HG03565 (cell line): ENCODE results near the gene PRR23E.

Source experiments
- ATAC-seq: cut with Tn5 transposase; IDR thresholded peaks from one replicate; pipeline ENCODE4 v1.9.1; 2021; ENCODE audit warnings: mild to moderate bottlenecking, moderate library complexity; ENCODE audit not compliant: unreplicated experiment

The PRR23E gene

DNA sequence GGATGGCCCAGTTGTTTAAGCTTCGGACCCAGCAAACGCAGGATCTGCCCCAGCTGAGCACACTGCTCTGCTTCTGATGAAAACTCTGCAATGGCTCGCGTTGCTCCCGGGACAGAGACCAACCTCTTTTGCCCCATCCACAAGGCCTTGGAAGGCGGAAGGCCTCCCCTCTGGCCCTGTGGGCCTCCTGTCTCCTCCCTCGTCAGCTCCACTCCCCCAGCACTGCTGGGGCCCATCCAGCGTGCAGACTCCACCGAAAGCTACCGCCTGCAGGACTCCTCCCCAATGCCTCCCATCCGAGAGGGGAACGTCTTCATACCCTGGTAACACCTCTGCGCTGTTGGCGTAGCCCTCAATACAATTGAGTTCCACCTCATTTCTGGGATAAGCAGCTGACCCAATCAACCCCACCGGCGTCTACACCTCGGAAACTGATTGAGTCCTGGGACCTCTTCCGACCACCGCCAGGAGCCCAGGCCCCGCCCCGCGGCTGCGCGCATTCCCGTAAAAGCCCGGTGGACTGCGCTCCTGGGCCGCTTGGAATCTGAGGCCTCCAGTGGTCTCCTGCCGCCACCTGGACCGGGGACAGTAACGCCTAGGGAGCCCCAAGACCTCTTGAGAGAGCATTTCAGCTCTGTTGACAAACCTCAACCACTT, at the start of gene PRR23E:
PRR23E (plus strand) TSS at position 556 of the 657 bp plus-strand sequence. CDS start 3,555 bp downstream, outside the sequence.
- no peak for ATAC-seq

DNA sequence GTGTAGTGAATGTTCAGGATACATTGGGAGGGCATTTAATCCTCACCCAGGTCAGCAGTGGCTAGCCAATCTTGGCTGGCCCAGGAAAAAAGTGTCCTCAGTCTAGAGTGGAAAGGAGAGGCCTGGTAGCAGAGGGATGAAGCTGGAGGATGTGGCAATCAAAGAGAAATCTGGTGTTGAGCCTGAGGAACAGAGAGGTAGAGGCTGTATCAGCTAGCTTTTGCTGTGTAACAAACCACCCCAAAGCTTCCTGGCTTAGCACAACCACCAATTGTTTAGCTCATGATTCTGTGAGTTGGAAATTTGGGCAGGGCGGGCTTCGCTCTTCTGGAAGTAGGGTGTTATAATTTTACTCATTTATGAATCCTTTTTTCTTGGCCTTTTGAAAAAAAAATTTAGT, 49.8 kb upstream of the PRR23E start:
- ATAC-seq = no peak

- no peak for ATAC-seq
Measured at GRCh38 chr3:127144631-127145030, 48.3 kb upstream of the PRR23E start.

DNA sequence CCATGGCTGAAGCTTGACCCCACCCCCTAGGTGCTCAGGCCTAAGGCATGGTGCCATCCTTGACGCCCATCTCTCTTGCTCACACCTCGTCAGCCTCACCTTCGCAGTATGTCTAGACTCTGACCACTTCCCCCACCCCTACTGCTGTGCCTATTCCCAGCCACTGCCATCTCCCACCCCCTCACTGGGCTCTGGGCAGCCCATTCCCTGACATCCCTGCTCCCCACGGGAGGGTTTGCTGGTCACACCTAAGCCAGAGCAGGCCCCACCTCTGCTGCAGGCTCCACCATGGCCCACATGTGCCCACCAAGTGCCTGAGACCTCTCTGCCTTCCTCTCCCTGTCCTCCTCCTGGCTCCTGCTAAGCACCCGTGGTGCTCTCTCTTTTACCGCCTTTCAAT, 47.7 kb upstream of the PRR23E start:
- ATAC-seq = no peak

- ATAC-seq = no peak
Measured at GRCh38 chr3:127147291-127147885, 45.5 kb upstream of the PRR23E start.

DNA sequence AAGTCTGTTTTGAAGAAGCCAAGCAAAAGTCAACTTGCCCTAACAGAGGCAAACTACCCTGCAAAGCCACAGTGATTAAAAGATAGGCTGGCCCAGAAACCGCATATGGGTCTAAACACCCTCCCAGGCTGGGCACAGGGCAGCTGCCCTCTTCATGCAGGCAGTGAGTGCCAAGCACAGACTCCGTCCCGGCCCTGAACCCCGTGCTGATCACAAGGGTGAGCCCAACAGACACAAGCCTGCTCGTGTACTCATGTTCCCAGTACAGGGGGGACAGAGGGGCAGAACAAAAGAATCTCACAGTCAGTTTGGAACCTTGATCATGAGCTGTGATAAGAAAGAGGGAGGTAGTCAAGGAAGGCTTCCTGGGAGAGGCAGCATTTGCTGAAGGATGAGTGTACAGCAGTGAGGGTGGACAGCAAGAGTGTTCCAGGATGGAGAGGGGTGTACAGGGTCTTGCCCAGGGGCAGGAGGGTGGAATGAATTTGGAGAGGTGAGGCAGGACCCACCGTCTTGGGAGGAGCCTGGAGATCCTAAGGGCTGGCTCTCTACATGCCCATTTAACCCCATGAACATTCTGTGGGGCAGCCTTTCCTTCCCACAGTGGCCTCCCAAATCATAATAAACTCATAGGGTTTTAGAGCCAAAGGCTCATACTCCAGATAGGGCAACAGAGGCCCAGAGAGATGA, 43.2 kb upstream of the PRR23E start:
- no peak for ATAC-seq

DNA sequence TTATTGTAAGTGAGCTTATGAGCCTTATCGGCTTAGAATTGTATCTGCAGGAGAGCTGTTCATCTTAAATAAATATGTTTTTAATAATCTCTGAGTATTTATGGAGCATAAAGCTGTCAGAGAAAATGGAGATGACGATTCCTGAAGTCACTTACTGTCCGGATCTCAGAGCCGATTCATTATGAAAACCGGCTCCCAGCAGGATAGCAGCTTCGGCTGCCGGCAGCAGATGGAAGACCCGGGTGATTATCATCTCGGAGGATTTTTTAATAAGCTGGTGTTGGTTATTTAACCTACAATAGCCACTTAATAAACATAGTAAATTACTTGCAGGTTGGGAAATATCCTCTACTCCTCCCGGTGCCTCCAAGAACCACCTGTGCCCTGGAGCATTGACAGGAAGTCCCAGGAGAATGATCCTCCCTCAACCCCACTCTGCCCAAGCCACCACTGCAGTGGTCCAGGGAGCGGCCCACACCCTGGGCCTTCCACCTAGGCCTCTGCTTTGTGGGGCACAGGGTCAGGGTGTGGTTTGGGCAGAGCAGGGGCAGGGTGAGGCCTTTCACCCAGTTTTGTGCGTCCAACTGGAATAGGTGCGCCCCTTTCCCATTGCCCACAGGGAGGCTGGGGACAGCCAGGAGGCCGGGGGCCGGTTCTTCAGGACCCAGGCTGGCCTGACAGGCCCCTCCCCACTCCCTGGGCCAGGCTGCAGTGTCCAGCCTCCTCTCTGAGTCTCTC, 42.2 kb upstream of the PRR23E start:
- no peak for ATAC-seq

DNA sequence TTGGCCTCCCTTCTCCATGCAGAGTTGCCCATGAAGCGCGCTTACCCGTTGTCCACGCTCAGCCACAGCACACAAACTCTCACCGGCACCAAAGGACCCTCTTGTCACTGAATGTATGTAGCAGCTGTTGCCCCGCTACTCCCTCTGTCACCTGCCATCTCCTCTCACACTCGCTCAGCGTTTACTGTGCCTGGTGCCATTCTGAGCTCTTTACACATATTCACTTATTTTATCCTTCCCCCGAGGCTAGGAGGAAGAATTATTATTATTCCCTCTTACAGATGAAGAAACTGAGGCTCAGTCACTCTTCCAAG, 41.7 kb upstream of the PRR23E start:
- no peak for ATAC-seq

GRCh38 chr3:127151992-127152650, 40.8 kb upstream of the PRR23E start:
- ATAC-seq = no peak

DNA sequence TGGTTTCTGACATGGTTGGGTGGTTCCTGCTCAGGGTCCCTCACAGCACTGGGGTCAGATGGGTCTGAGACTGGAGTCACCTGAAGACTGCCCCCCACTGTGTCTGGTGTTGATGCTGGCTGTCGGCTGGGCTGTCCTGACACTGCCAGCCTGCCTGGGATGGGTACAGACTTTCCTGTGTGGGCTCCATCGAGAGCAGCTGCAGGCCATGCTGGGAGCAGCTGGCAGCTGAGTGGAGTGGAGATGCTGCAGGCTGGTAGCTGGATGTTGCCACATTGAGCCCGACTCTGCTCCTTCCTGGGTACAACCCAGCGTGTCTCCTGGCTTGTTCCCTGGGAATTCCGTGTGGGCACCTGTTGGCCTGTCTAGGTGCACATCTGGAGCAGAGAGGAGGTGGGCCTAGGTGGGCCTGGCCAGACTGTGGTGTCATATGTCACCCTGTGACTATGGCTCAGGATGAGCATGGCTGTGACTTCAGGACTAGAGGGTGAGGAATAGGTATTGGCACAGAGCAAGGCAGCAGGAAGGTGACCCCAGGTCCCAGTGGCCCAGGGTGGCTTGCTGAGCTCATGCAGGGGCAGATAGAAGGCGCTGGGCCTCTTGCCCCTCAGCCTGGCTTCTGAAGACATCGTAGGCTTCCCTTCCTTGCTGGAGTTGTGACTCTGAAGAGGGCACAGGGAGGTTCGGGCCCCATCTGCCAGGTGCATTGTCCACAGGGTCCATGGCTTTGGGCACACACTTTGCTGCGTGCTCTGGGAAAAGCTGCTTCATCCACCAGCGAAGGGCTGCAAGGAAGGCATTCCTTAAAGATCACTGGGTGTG, 40.0 kb upstream of the PRR23E start:
- ATAC-seq = no peak

DNA sequence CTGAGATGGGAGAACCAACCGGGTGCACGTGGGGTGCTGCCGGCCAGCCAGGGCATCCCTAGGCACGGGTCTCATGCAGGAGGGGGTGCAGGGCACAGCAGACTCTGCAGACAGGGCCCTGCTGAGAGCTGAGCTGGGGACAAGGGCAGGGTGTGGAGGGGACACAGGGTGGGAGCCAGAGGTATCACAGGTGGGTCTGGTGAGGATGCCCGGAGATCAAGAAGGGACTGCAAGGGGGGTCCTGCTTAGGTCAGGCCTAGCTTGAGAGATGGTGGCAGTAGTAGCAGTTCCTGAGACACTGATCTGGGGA, 39.5 kb upstream of the PRR23E start:
- no peak for ATAC-seq

- no peak for ATAC-seq
Measured at GRCh38 chr3:127156338-127157050, 36.4 kb upstream of the PRR23E start.

GRCh38 chr3:127157171-127157828, 35.6 kb upstream of the PRR23E start:
- ATAC-seq = no peak

DNA sequence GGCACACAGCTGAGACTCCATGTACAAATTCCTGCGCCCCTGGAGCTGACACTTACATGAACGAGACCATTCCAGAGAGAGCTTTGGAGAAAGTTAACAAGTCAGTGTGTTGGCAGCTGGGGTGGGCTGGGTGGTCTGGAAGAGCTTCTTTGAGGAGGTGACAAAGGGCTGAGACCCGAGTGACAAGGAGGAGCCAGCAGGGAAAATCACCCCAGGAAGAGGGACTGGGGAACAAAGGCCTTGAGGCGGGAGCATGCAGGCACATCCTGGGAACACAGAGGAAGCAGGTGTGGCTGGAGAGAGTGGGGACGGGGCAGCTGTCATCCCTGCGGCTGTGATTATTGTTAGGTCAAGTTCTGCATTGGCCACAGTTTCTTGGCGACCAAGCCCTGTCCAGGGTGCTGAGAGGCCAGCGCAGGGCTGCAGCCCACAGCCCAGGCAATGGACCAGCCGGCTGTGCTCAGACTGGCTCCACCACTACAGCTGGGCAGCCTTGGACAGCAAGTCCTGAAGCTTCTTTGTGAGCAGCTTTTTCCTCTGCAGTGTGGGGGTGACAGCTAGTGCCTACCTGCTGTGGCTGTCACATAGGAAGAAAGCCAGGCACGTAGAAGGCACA, 34.2 kb upstream of the PRR23E start:
- no peak for ATAC-seq

DNA sequence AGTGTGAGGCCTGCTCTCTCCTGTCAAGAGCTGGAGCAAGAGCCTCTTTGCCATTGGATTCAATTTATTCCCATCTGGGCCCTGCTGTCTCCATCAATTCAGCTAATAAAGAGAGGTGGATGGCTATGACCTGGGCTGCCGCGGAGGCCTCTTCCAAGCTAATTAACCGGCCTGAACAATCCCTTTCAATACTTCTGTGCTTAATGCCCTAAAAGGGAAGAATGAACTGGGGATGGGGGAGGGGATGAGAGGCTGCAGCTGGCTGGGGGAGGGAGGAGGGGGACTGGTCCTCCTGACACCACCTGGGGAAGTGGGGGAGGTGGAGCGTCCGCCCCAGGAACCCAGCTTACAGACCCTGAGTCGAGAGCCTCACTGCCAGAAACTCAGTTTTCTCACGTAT, 33.4 kb upstream of the PRR23E start:
- no peak for ATAC-seq

- ATAC-seq = no peak
Measured at GRCh38 chr3:127161236-127161635, 31.7 kb upstream of the PRR23E start.

DNA sequence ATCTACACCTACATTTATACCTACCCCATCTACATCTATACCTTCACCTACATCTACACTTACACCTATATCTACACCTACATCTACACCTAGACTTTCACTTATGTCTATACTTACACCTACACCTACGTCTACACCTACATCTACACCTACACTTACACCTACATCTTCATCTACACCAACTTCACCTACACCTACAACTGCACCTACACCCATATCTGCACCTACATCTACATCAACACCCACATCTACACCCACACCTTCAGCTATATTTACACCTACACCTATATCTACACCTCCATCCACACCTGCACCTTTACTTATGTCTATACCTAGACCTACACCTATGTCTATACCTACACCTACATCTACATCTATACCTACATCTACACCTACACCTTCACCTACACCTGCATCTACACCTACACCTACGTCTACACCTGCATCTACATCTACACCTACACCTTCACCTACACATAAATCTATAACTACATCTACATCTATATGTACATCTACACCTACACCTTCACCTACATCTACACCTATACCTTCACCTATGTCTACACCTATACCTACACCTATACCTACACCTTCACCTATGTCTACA, 30.9 kb upstream of the PRR23E start:
- no peak for ATAC-seq

- ATAC-seq = no peak
Measured at GRCh38 chr3:127162947-127163645, 29.8 kb upstream of the PRR23E start.
